Caki2 (cell line): ENCODE measurements around the gene GRSF1. TPM values are rescaled to one million over a fixed set of nuclear protein-coding genes. Genes with fewer than 3 reads are reported as not detected.
"Not testable (repeated sequence)": the region's sequence is repeated elsewhere in the genome, so short reads cannot be mapped to it uniquely, and the experiment has no call there.

ENCODE experiments used
- DNase-seq: peaks from one replicate; pipeline ENCODE4 v3.0.0-alpha.2; 2015; ENCODE audit warnings: low read depth
- in situ Hi-C: cut with HindIII; loops from 2 replicates; pipeline ENCODE4 v1.10.0; 2016; ENCODE audit warnings: low sequenced_read_pairs, low pct_unique_long_range_greater_than_20kb, mixed read lengths
- total RNA-seq: library from RNA; depleted of rRNA; stranded (reverse); fragments of >200 nt; shearing (Covaris generic); gene quantifications from 2 replicates; pipeline ENCODE4 v1.2.3, GENCODE V29; 2014; ENCODE audit warnings: low replicate concordance; rRNA removed

Gene GRSF1
- total RNA-seq, 1 experiment from 2014 or later: 97.6 TPM

GRCh38 chr4:70778888-70779422 lies 60.7 kb downstream of the GRSF1 start:
- in situ Hi-C loops: no loop called here
- peak; percentile 41 for DNase-seq

- DNase-seq: no peak
- in situ Hi-C loops: no loop called here
These were observed 66.6 kb downstream of the GRSF1 start for GRCh38 chr4:70772929-70773555.

GRCh38 chr4:70769396-70769795 lies 70.3 kb downstream of the GRSF1 start:
- in situ Hi-C loops, DNase-seq: not testable (repeated sequence)

GRCh38 chr4:70768301-70768948 lies 71.3 kb downstream of the GRSF1 start:
- in situ Hi-C loops: no loop called here
- DNase-seq: no peak

Other genes starting within 250 kb of the GRSF1 start
- not detected in 2 replicates for gene AMBN, start 247.6 kb downstream of the GRSF1 start, total RNA-seq
- not detected in 2 replicates for gene ENAM, start 211.1 kb downstream of the GRSF1 start, total RNA-seq
- not detected in 2 replicates for gene JCHAIN, start 173.4 kb downstream of the GRSF1 start, total RNA-seq
- gene UTP3, start 151.4 kb downstream of the GRSF1 start, total RNA-seq: 9.5 and 10.9 TPM in 2 replicates
- 18.2 and 42.9 TPM in 2 replicates for gene RUFY3, start 117.9 kb downstream of the GRSF1 start, total RNA-seq
- gene MOB1B, start 62.5 kb upstream of the GRSF1 start, total RNA-seq: 2.6 and 3.3 TPM in 2 replicates
- 19.1 and 25.8 TPM in 2 replicates for gene DCK, start 153.8 kb upstream of the GRSF1 start, total RNA-seq